Measurements from ENCODE around the gene MCAM. TPM values are rescaled to one million over a fixed set of nuclear protein-coding genes. Genes with fewer than 3 reads are reported as not detected.

Gene MCAM
- total and polyA plus RNA-seq, 5 donors: 95.1 to 127 (median 99.1) TPM

DNA sequence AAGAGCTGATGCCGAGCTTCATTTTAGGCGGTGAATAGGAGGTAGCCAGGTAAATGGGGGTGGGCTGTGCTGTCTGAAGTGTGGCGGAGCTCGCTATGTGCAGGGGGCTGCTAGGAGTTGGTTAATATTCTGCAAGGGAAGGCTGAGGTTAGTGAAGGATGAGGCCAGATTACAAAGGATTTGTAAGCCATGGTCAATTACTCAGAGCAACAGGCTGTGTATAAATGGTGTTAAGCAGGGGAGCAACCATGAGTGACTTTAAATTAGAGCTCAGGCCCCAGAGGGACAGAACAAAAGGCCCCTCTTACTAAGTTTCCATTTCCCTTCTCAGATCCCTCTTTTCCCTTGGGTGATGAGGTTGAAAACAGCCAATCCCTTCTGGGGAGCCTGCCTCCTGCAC is 7.3 kb upstream of the MCAM start:
- Histone ChIP-seq H3K4me1 (ENCODE audit: control insufficient read depth, insufficient read depth, low read length) (peaks cover 6% of the 10 kb centered on the region), H3K4me3 (ENCODE audit: low read length) (no peak overlapping the region), H3K27me3 (ENCODE audit: control insufficient read depth, insufficient read depth) (no peaks in the 10 kb centered on the region), H3K27ac (ENCODE audit: low read length) (no peak overlapping the region), H3K9me3 (ENCODE audit: control insufficient read depth, low read length) (no peaks in the 10 kb centered on the region)
- DNase-seq (peak in 1 of 3 donors; percentile 10), ATAC-seq (no peak)
- intact Hi-C loops (cut with DNase I): loop anchor here in 1 of 4 donors (10.0 kb wide), 1 partner anchor 119 kb away; the partner anchor contains the start of gene CBL
- 67% methylated on average over 4 of the region's 4 CpGs for whole genome bisulfite sequencing

DNA sequence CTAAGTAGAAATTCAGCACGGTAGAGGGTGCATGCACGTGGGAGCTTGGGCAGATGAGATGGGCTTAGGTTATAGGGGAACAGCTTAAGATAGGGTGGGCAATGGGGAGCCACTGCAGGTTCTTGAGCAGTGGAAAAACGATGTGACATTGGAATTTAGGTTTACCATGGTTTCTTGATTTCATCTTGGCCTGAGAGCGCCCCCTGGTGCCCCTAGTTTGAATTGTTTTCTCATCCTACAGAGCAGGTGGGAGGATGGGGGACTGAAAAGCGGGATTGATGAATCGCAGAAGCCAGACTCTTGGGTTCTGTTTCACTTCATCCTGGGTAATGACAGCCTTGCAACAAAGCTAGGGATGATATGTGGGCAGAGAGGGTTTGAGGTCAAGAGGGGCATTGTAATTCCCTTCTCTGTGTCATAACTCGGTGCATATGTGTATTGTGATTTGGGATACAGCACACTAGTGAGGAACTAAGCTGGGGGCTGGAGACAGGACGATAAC is 6.7 kb upstream of the MCAM start:
- 12% methylated on average over 8 of the region's 8 CpGs for WGBS
- Histone ChIP-seq H3K4me1 (ENCODE audit: control insufficient read depth, insufficient read depth, low read length) (peaks cover 10% of the 10 kb centered on the region), H3K4me3 (ENCODE audit: low read length) (no peak overlapping the region), H3K27me3 (ENCODE audit: control insufficient read depth, insufficient read depth) (no peaks in the 10 kb centered on the region), H3K27ac (ENCODE audit: low read length) (no peak overlapping the region), H3K9me3 (ENCODE audit: control insufficient read depth, low read length) (no peaks in the 10 kb centered on the region)
- intact Hi-C loops (cut with DNase I): loop anchor here in 1 of 4 donors (10.0 kb wide), 1 partner anchor 119 kb away; the partner anchor contains the start of gene CBL
- ATAC-seq (no peak), DNase-seq (peak; percentile 72 to 87 (median 76))

DNA sequence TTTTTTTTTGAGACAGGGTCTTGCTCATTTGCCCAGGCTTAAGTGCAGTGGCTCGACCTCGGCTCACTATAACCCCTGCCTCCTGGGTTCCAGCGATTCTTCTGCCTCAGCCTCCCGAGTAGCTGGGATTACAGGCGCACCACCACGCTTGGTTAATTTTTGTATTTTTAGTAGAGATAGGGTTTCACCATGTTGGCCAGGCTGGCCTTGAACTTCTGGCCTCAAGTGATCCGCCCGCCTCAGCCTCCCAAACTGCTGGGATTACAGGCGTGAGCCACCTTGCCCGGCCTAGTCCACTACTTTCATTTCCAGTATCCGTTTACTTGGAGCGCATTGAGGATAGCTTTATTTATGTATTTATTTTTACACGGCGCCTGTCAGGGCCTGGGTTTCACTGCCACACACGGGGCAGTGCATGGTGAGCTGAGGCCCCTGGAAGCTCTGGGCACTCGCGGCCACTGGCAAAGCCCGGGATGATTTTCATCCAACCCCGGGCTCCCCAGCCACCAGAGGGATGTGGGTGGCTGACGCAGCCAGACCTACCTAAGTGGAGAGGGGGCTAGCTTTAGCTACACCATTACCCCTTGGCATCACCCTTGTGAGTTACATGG is 6.1 kb upstream of the MCAM start:
- no peaks in the 10 kb centered on the region for H3K9me3 ChIP-seq (ENCODE audit: control insufficient read depth, low read length)
- ATAC-seq (no peak), DNase-seq (peak in 1 of 3 donors; percentile 48)
- intact Hi-C loops (cut with DNase I): loop anchor here in 1 of 4 donors (10.0 kb wide), 1 partner anchor 118 kb away; the partner anchor contains the start of gene CBL
- H3K4me1 ChIP-seq (ENCODE audit: control insufficient read depth, insufficient read depth, low read length): peaks cover 12% of the 10 kb centered on the region
- 80% methylated on average over 20 of the region's 20 CpGs for WGBS
- no peak overlapping the region for H3K4me3 ChIP-seq (ENCODE audit: low read length)
- H3K27ac ChIP-seq (ENCODE audit: low read length): no peak overlapping the region
- H3K27me3 ChIP-seq (ENCODE audit: control insufficient read depth, insufficient read depth): no peaks in the 10 kb centered on the region

DNA sequence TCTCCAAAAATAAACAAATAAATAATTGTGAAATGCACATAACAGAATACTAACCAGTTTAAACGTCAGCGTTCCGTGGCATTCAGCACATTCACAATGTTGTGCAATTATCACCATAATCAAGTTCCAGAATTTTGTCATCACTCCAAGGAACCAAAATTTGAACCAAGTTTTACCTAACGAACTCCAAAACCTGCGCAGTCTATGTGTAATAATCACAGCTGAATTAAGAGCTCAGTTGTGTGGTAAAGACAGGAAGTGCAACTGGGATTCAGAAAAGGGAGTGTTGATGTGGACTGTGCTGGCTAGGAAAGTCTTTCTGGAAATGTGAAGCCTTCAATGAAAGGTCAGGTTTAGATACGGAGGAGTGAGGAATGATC is 5.4 kb upstream of the MCAM start:
- Histone ChIP-seq H3K4me3 (ENCODE audit: low read length) (no peak overlapping the region), H3K27ac (ENCODE audit: low read length) (peak overlapping the region; percentile 26), H3K9me3 (ENCODE audit: control insufficient read depth, low read length) (no peaks in the 10 kb centered on the region), H3K4me1 (ENCODE audit: control insufficient read depth, insufficient read depth, low read length) (peaks cover 13% of the 10 kb centered on the region), H3K27me3 (ENCODE audit: control insufficient read depth, insufficient read depth) (no peaks in the 10 kb centered on the region)
- DNase-seq: no peak
- 41% methylated on average over 6 of the region's 6 CpGs for WGBS
- intact Hi-C loops (cut with DNase I): loop anchor here in 1 of 4 donors (10.0 kb wide), 1 partner anchor 118 kb away; the partner anchor contains the start of gene CBL
- no peak for ATAC-seq

DNA sequence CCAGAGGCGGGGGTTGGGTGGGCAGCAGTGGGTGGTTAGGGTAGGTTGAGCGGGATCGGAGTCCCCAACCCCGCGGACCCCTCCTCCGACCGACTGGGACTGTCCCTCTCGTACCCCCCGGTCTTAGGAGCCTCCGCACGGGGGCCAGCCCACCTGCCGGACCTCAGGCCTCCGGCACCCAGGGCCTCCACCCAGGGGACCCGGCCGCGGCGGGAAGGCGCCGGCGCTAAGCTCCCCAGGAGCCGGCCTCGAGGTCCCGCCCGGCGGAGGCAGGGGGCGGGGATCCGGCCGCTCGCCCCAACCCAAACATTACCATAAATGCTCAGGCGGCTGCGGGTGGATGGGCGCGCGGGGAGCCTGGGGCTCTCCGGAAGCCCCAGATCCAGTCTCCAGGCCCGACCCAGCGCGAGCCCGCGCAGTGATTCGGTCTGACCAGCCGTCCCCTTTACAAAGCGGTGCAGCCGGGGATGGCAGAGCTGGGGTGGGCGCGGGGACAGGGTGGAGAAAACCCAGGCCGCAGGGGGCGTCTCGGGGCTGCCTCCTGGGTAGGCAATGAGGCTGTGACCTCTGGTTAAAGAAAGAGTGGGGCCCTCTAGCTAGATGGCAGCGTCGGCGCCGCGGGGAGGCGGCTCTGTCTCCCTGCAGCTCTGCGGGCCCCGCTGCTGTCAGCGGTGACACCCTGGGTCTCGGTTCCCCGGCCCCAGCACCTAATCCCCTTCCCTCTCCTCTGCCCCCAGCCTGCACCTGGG is 4.0 kb upstream of the MCAM start:
- Histone ChIP-seq H3K9me3 (ENCODE audit: control insufficient read depth, low read length) (no peaks in the 10 kb centered on the region), H3K27ac (ENCODE audit: low read length) (peak overlapping the region; percentile 98), H3K4me3 (ENCODE audit: low read length) (peak overlapping the region; percentile 50), H3K4me1 (ENCODE audit: control insufficient read depth, insufficient read depth, low read length) (peaks cover 13% of the 10 kb centered on the region), H3K27me3 (ENCODE audit: control insufficient read depth, insufficient read depth) (no peaks in the 10 kb centered on the region)
- DNase-seq (peak; percentile 74 to 91 (median 89)), ATAC-seq (peak; percentile 58 to 65)
- WGBS: 5% methylated on average over 60 of the region's 60 CpGs
- intact Hi-C loops (cut with DNase I): loop anchor here in 1 of 4 donors (10.0 kb wide), 1 partner anchor 116 kb away; the partner anchor contains the start of gene CBL

DNA sequence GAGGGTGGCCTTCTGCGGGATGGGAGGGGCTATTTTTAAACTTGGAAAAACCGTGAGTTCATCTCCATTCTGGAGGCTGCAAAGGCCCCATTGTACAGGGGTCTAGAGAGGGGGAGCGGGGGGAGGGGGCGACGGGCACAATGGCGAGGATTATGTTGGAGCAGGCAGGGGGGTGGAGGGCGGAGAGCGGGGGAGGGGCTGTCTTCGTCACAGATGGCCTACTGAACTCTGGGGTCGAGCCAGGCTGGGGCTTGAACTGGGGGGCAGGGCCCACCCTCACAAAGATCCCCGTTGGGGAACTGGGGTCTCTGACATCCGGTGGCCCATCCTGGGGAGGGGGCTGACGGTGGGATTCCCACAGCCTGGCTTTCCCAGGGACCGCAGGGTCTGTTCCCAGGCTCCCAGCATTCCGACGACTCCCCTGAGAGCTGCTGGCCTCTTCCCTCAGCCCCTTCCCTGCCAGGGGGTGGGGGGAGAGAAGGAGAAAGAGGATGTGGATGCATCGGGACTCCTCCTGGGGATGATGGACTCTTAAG is 3.4 kb upstream of the MCAM start:
- Histone ChIP-seq H3K4me3 (ENCODE audit: low read length) (peak overlapping the region; percentile 50), H3K9me3 (ENCODE audit: control insufficient read depth, low read length) (no peaks in the 10 kb centered on the region), H3K27ac (ENCODE audit: low read length) (peak overlapping the region; percentile 98), H3K27me3 (ENCODE audit: control insufficient read depth, insufficient read depth) (no peaks in the 10 kb centered on the region), H3K4me1 (ENCODE audit: control insufficient read depth, insufficient read depth, low read length) (peaks cover 13% of the 10 kb centered on the region)
- intact Hi-C loops (cut with DNase I): loop anchor here in 1 of 4 donors (10.0 kb wide), 1 partner anchor 116 kb away; the partner anchor contains the start of gene CBL
- ATAC-seq: peak in 1 of 2 donors; percentile 2
- peak; percentile 64 to 83 (median 81) for DNase-seq
- WGBS: 33% methylated on average over 17 of the region's 17 CpGs

DNA sequence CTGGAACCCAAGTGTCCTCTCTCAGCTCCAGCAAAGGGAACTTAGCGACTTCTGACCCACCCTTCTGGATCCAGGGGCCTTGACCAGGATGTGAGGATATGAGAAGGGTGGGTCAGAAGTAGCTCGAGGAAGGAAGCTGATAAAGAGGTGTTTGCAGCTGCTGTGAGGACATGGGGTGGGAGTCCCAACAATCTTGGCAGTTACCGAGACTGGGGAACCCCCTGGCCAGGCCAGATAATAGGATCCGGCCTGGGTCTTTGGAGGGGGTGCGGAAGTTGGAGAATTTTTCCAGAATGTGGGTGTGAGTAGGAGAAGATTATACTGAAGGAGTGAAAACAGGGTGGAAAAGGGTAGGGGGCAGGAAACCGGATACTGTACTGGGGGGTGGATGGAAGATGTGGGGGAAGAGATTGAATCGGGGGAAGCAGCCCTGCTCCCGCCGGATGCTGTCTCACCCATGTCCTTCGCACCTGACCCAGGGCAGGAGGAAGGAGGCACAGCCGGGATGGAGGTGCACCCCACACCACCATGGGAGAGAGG is 2.8 kb upstream of the MCAM start:
- 31% methylated on average over 11 of the region's 11 CpGs for WGBS
- peak overlapping the region; percentile 90 for H3K27ac ChIP-seq (ENCODE audit: low read length)
- peak; percentile 59 to 74 (median 72) for DNase-seq
- H3K4me1 ChIP-seq (ENCODE audit: control insufficient read depth, insufficient read depth, low read length): peaks cover 13% of the 10 kb centered on the region
- intact Hi-C loops (cut with DNase I): loop anchor here in 2 of 4 donors (10.0 kb wide), 1 partner anchor 115 kb away; the partner anchor contains the start of gene CBL (in 2 of the 2)
- no peak overlapping the region for H3K4me3 ChIP-seq (ENCODE audit: low read length)
- H3K27me3 ChIP-seq (ENCODE audit: control insufficient read depth, insufficient read depth): no peaks in the 10 kb centered on the region
- ATAC-seq: peak; percentile 1 to 54
- H3K9me3 ChIP-seq (ENCODE audit: control insufficient read depth, low read length): no peaks in the 10 kb centered on the region

DNA sequence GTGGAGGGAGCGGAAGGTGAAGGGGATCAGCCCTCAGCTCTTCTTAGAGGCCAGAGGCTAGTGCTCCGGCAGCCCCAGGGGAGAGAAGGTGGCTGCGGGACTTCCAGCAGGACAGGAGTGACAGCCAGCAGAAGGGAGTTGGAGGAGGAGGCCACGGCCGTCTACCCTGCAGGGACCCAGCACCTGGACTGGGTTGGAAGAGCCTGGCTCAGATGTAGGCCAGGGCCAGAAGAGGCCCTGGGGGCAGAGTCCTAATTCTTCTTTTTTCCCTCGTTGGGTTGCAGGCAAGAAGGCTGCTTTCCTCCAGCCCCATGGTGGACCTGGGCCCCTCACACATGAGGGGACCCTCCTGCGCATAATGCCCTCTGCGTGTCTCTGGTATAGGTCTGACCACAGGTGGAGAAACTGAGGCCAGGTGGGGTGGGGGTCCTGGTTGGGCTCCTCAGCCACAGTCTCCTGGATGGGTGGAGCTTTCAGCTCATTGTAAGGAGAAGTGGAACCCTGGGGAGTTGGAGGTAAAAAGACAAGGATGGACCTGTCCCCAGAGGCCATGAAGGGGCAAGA is 2.3 kb upstream of the MCAM start:
- Histone ChIP-seq H3K27ac (ENCODE audit: low read length) (peak overlapping the region; percentile 90), H3K27me3 (ENCODE audit: control insufficient read depth, insufficient read depth) (no peaks in the 10 kb centered on the region), H3K4me1 (ENCODE audit: control insufficient read depth, insufficient read depth, low read length) (peaks cover 13% of the 10 kb centered on the region), H3K9me3 (ENCODE audit: control insufficient read depth, low read length) (no peaks in the 10 kb centered on the region), H3K4me3 (ENCODE audit: low read length) (no peak overlapping the region)
- WGBS: 61% methylated on average over 8 of the region's 8 CpGs
- intact Hi-C loops (cut with DNase I): loop anchor here in 1 of 4 donors (10.0 kb wide), 1 partner anchor 114 kb away; the partner anchor contains the start of gene CBL
- ATAC-seq: no peak
- peak; percentile 23 to 62 (median 28) for DNase-seq

DNA sequence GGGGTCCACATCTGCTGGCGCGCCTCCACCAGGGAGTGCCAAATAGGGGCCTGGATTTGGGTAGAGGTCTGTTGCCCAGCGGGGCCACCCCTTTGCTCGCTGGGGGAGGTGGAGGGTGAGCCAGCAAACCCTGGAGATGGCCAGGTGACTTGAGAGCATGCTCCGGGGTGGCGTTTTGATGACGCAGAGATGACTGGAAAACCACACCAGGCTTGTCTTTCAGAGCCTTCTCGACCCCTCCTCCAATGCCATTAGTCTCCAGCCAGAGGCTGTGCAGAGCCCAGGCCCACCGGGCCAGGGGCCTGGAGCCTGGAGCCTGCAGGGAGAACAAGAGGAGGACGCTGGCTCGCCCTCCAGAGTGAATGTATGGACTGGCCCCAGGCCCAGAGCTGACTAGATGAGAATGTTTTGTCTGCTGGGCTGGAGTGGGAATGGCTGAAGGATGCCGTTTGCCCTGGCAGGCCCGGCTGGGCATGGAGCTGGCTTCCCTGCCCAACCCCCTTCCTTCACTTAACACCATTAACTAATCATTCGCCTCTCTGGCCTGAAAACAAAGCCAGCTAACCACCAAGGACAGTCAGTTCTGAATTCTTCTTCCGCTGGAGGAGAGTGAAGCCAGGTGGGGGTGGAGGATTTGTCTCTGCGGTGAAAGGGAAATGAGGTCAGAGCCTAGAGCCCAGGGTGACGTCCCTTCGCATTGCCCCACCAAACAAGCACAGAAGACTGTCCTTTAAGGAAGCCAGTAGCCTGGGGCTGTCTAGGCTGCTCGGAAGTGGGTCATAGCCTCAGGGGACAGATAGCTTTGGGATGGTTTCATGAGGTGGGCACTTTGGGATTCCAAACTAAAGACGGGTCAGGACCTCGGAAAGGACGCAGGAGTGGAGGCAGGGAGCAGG is 1.6 kb upstream of the MCAM start:
- Histone ChIP-seq H3K4me1 (ENCODE audit: control insufficient read depth, insufficient read depth, low read length) (peaks cover 13% of the 10 kb centered on the region), H3K27me3 (ENCODE audit: control insufficient read depth, insufficient read depth) (no peaks in the 10 kb centered on the region), H3K27ac (ENCODE audit: low read length) (peak overlapping the region; percentile 90), H3K4me3 (ENCODE audit: low read length) (no peak overlapping the region), H3K9me3 (ENCODE audit: control insufficient read depth, low read length) (no peaks in the 10 kb centered on the region)
- intact Hi-C loops (cut with DNase I): loop anchor here in 1 of 4 donors (10.0 kb wide), 1 partner anchor 114 kb away; the partner anchor contains the start of gene CBL
- DNase-seq: peak; percentile 50 to 70 (median 69)
- 47% methylated on average over 22 of the region's 22 CpGs for WGBS
- ATAC-seq: peak; percentile 2 to 35
